Measurements from ENCODE around the gene IFT52. TPM values are rescaled to one million over a fixed set of nuclear protein-coding genes. Genes with fewer than 3 reads are reported as not detected.
A peak's percentile ranks its signal among the peaks of the same experiment; 100 is the strongest.

Gene IFT52
- polyA plus RNA-seq (2011; rRNA removed), result 42.2 and 49.0 TPM in 2 replicates
- polyA plus RNA-seq (2012; cell fraction: cytosol; rRNA removed), result 26.5 and 28.9 TPM in 2 replicates
- polyA plus RNA-seq (2012; cell fraction: nucleus; rRNA removed), result 9.4 and 21.6 TPM in 2 replicates
- 25.7 to 27.4 TPM (median 26.3 TPM) in 3 replicates for polyA plus RNA-seq (2017; fragmentation: RNase III; extraction: RNeasy Plus Mini Kit Qiagen cat#74134 plus additional on column Dnase treatment)
- 49.4 and 60.7 TPM in 2 replicates for polyA minus RNA-seq (2011; rRNA and poly(A)+ RNA removed)

- POLR2A ChIA-PET, result interaction anchor here (0.8 to 1.3 kb wide), 6 partner anchors 29 to 487 kb away, joined by 3 to 12 read pairs (median 3); partner anchors contain the start of genes SGK2 and SRSF6
- peak; percentile 49 for FAIRE-seq
- TF ChIP-seq ZC3H11A (IDR thresholded peaks at IDR 0.05) (no peak), HOXB13 (CRISPR knock-in tag; IDR thresholded peaks at IDR 0.05; ENCODE audit: low read depth) (no peak), SREBF2 (IDR thresholded peaks at IDR 0.05) (no peak), CHD4 (IDR thresholded peaks at IDR 0.05; ENCODE audit: borderline replicate concordance) (no peak), RNF2 (IDR thresholded peaks at IDR 0.05; ENCODE audit: borderline replicate concordance, low read depth) (no peak), GATA3 (IDR thresholded peaks at IDR 0.05; ENCODE audit: borderline replicate concordance) (peak; percentile 89), MAZ (IDR thresholded peaks at IDR 0.05; ENCODE audit: borderline replicate concordance, low read depth, low read length) (no peak), ESRRA (IDR thresholded peaks at IDR 0.05; ENCODE audit: borderline replicate concordance, low read length) (no peak), ATOH8 (CRISPR knock-in tag; IDR thresholded peaks at IDR 0.05; ENCODE audit: low read depth) (no peak), HES2 (IDR thresholded peaks at IDR 0.05) (no peak), MYC (IDR thresholded peaks at IDR 0.05; ENCODE audit: borderline replicate concordance, low read length) (no peak; the same call in 1 of the 2 replicates), EP300 (IDR thresholded peaks at IDR 0.05) (no peak), JUN (IDR thresholded peaks at IDR 0.05) (peak; percentile 66 to 77; a peak in 3 of 5 replicates), FOXS1 (CRISPR knock-in tag; IDR thresholded peaks at IDR 0.05) (no peak), MAFK (IDR thresholded peaks at IDR 0.05; ENCODE audit: partially characterized antibody) (no peak), HOXB5 (CRISPR knock-in tag; IDR thresholded peaks at IDR 0.05) (no peak), ZNF302 (CRISPR knock-in tag; IDR thresholded peaks at IDR 0.05) (no peak), RARB (CRISPR knock-in tag; IDR thresholded peaks at IDR 0.05) (no peak), EHF (CRISPR knock-in tag; IDR thresholded peaks at IDR 0.05) (no peak), ZSCAN20 (CRISPR knock-in tag; IDR thresholded peaks at IDR 0.05) (no peak), MAX (IDR thresholded peaks at IDR 0.05) (peak; percentile 68), HDAC2 (IDR thresholded peaks at IDR 0.05) (no peak), POLR2AphosphoS2 (conservative IDR thresholded peaks at IDR 0.05; ENCODE audit: low read length) (no peak), KDM5A (IDR thresholded peaks at IDR 0.05) (no peak), EHMT2 (IDR thresholded peaks at IDR 0.05; ENCODE audit: low read depth) (no peak), HMGXB4 (CRISPR knock-in tag; IDR thresholded peaks at IDR 0.05; ENCODE audit: borderline replicate concordance) (no peak), FOSL2 (IDR thresholded peaks at IDR 0.05) (no peak), FOSL2 (CRISPR knock-in tag; IDR thresholded peaks at IDR 0.05) (no peak), BCL3 (IDR thresholded peaks at IDR 0.05) (no peak; the same call in 1 of the 3 replicates), E2F6 (IDR thresholded peaks at IDR 0.05; ENCODE audit: borderline replicate concordance, low read depth) (no peak), CTCF (IDR thresholded peaks at IDR 0.05) (no peak), JUNB (IDR thresholded peaks at IDR 0.05) (no peak), RCOR1 (IDR thresholded peaks at IDR 0.05; ENCODE audit: low read depth, low read length) (no peak), CEBPB (IDR thresholded peaks at IDR 0.05) (no peak)
These were observed at the start of gene IFT52 for GRCh38 chr20:43590392-43591303. IFT52 (plus strand) TSS chr20:43590937; CDS start chr20:43594699, 3,762 bp downstream.

More at GRCh38 chr20:43590392-43591303, at the start of gene IFT52:
- CTCF ChIA-PET, result interaction anchor here (0.7 to 14.0 kb wide), 5 partner anchors 11 to 124 kb away, joined by 3 to 109 read pairs (median 4); no protein-coding TSS in a partner anchor
- H3K4me1 ChIP-seq, result peaks cover 18% of the 10 kb centered on the region; the same call in 2 of the 3 replicates
- 2% methylated on average over 50 of the region's 68 CpGs for WGBS (ENCODE audit: missing lambda C conversion rate)
- H3K9me3 ChIP-seq, result no peaks in the 10 kb centered on the region
- peak within 1 kb of the TSS; percentile 82 to 86 for H3K27ac ChIP-seq
- DNase-seq (ENCODE audit: low read depth in 1 of 2, low spot score in 1 of 2) (peak; percentile 84 to 93), ATAC-seq (peak; percentile 99)
- H3K4me2 ChIP-seq, result peak within 1 kb of the TSS; percentile 79
- peak within 1 kb of the TSS; percentile 71 for H3K4me3 ChIP-seq

Measured in A549 (cell line).